Ishikawa (cell line): ENCODE measurements around the gene NCMAP.

Source experiments
- CEBPB ChIP-seq: IDR thresholded peaks from 2 replicates; pipeline ENCODE4 v1.6.1; 2012
- CREB1 ChIP-seq: IDR thresholded peaks from 2 replicates; pipeline ENCODE4 v1.6.1; 2012; ENCODE audit warnings: low read depth
- EGR1 ChIP-seq: IDR thresholded peaks from 2 replicates; pipeline ENCODE4 v1.6.1; 2012
- EP300 ChIP-seq: IDR thresholded peaks from 2 replicates; pipeline ENCODE4 v1.6.1; 2012; ENCODE audit warnings: borderline replicate concordance
- FOXM1 ChIP-seq: IDR thresholded peaks from 2 replicates; pipeline ENCODE4 v1.6.1; 2012; ENCODE audit warnings: low read depth, borderline replicate concordance
- MAX ChIP-seq: IDR thresholded peaks from 2 replicates; pipeline ENCODE4 v1.6.1; 2012
- NFIC ChIP-seq: IDR thresholded peaks from 2 replicates; pipeline ENCODE4 v1.6.1; 2012
- RAD21 ChIP-seq: IDR thresholded peaks from 2 replicates; pipeline ENCODE4 v1.6.1; 2012; ENCODE audit warnings: low read depth
- REST ChIP-seq: IDR thresholded peaks from 2 replicates; pipeline ENCODE4 v1.6.1; 2012; ENCODE audit warnings: low read depth, mild to moderate bottlenecking
- TAF1 ChIP-seq: IDR thresholded peaks from 2 replicates; pipeline ENCODE4 v1.6.1; 2012; ENCODE audit warnings: low read depth, mild to moderate bottlenecking
- TCF12 ChIP-seq: IDR thresholded peaks from 2 replicates; pipeline ENCODE4 v1.6.1; 2012; ENCODE audit warnings: low read depth
- TEAD4 ChIP-seq: IDR thresholded peaks from 2 replicates; pipeline ENCODE4 v1.6.1; 2012
- USF1 ChIP-seq: IDR thresholded peaks from 2 replicates; pipeline ENCODE4 v1.6.1; 2012
- YY1 ChIP-seq: IDR thresholded peaks from 2 replicates; pipeline ENCODE4 v1.6.1; 2012; ENCODE audit warnings: low read depth
- ZBTB7A ChIP-seq: IDR thresholded peaks from 2 replicates; pipeline ENCODE4 v1.6.1; 2012; ENCODE audit warnings: low read depth

NCMAP gene, protein sequence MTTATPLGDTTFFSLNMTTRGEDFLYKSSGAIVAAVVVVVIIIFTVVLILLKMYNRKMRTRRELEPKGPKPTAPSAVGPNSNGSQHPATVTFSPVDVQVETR

GRCh38 chr1:24555591-24556413 lies at the start of gene NCMAP:
NCMAP (plus strand) TSS chr1:24556087; CDS start chr1:24595431, 39,344 bp downstream.
- TF ChIP-seq RAD21 (peak; percentile 57), YY1 (no peak)

GRCh38 chr1:24506691-24507381 lies 49.1 kb upstream of the NCMAP start:
- peak; percentile 53 for TF ChIP-seq USF1
- TF ChIP-seq CEBPB = no peak

- TF ChIP-seq EGR1 (no peak), MAX (no peak), YY1 (no peak), CEBPB (no peak), USF1 (no peak), TCF12 (no peak), REST (no peak), NFIC (no peak), CREB1 (no peak), EP300 (no peak), ZBTB7A (no peak), FOXM1 (no peak)
These were observed 48.5 kb upstream of the NCMAP start for GRCh38 chr1:24507405-24507804.

DNA sequence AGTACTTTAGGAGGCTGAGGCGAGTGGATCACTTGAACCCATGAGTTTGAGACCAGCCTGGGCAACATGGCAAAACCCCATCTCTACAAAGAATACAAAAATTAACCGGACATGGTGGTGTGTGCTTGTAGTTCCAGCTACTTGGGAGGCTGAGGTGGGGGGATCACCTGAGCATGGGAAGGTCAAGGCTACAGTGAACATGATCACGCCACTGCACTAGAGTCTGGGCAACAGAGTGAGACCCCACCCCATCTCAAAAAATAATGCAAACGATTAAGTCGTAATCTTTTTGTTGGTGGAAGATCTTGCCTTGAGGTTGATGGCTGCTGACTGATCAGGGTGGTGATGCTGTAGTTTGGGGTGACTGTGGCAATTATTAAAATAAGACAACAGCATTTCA lies 47.0 kb upstream of the NCMAP start:
- TF ChIP-seq EP300 (no peak), TAF1 (no peak), ZBTB7A (no peak), MAX (no peak), CEBPB (no peak), YY1 (no peak), RAD21 (no peak)

DNA sequence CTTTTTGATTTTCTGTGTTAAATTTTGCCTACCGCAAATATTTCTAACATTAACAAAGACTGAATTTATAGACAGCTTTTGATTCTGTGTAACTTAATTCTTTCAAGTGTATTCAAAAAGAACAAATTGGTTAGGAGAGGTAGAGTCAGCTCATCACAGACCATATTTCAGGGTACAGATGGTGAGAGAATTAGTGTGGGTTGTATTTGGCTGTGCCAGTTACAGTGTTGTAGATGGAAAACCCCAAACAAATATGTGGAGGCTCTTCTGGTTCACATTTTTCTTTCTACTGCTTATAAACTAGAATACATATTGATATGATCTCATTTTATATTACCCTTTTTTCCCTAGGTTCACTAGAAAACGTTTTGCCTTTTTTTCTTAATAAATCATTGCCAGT lies 42.2 kb upstream of the NCMAP start:
- TF ChIP-seq CREB1 (no peak), RAD21 (no peak), YY1 (no peak), CEBPB (no peak), EGR1 (no peak), TAF1 (no peak), TCF12 (no peak), FOXM1 (no peak), MAX (no peak), USF1 (no peak), ZBTB7A (no peak), NFIC (no peak), EP300 (no peak), TEAD4 (no peak), REST (no peak)
